K562 (cell line): Measurements from ENCODE around the gene NPB. TPM values are rescaled to one million over a fixed set of nuclear protein-coding genes. Genes with fewer than 3 reads are reported as not detected.

ENCODE experiments used
- CHD2 ChIP-seq: IDR thresholded peaks from 2 replicates; pipeline ENCODE4 v1.6.1; 2011; ENCODE audit warnings: low read depth, low read length
- CREB1 ChIP-seq, 2 experiments: sonication (generic) in 1 of 2; formaldehyde crosslinking in 1 of 2; IDR thresholded peaks; 2 replicates each; pipeline versions ENCODE4 v1.6.1 to v1.8.0; 2012 to 2022; ENCODE audit warnings: inconsistent platforms in 1 of 2, mild to moderate bottlenecking in 1 of 2, missing genetic modification reagents in 1 of 2, moderate library complexity in 1 of 2
- DIDO1 ChIP-seq: fragments of 450-650 bp; IDR thresholded peaks from 2 replicates; pipeline ENCODE4 v1.6.1; 2016; ENCODE audit warnings: low read depth, missing biosample characterization, missing genetic modification characterization
- E2F5 ChIP-seq: sonication (generic); formaldehyde crosslinking; IDR thresholded peaks from 2 replicates; pipeline ENCODE4 v1.8.0; 2022; ENCODE audit warnings: mild to moderate bottlenecking, missing genetic modification reagents
- MAFF ChIP-seq: IDR thresholded peaks from 2 replicates; pipeline ENCODE4 v1.6.1; 2012; ENCODE audit warnings: low read length, improper control_type of control experiment
- MED1 ChIP-seq: sonication (generic); formaldehyde crosslinking; IDR thresholded peaks from 2 replicates; pipeline ENCODE4 v1.8.1; 2023; ENCODE audit warnings: missing genetic modification reagents, borderline replicate concordance
- POLR2H ChIP-seq: IDR thresholded peaks from 2 replicates; pipeline ENCODE4 v1.6.1; 2016; ENCODE audit warnings: missing genetic modification characterization, low read depth, mild to moderate bottlenecking, control low read depth, missing compliant biosample characterization, moderate library complexity
- RHOXF2B ChIP-seq: fragments of 250-450 bp; sonication (Bioruptor Pico); conservative IDR thresholded peaks from 2 replicates; pipeline ENCODE4 v1.5.1; 2021
- SAFB2 ChIP-seq: fragments of 200-400 bp; formaldehyde crosslinking; IDR thresholded peaks from 2 replicates; pipeline ENCODE4 v1.6.1; 2018; ENCODE audit warnings: borderline replicate concordance, low read length, low read depth, moderate library complexity; ENCODE audit not compliant: severe bottlenecking
- STAT6 ChIP-seq: sonication (generic); formaldehyde crosslinking; IDR thresholded peaks from 2 replicates; pipeline ENCODE4 v1.8.1; 2023; ENCODE audit warnings: mild to moderate bottlenecking, missing genetic modification reagents
- TCF3 ChIP-seq: sonication (generic); formaldehyde crosslinking; IDR thresholded peaks from 2 replicates; pipeline ENCODE4 v1.4.0; 2020; ENCODE audit warnings: mild to moderate bottlenecking, missing genetic modification reagents
- TRIM25 ChIP-seq: fragments of 450-650 bp; IDR thresholded peaks from 2 replicates; pipeline ENCODE4 v1.7.0; 2016; ENCODE audit warnings: borderline replicate concordance
- ZFPM2 ChIP-seq: fragments of 250-450 bp; sonication (Bioruptor Pico); IDR thresholded peaks from 2 replicates; pipeline ENCODE4 v1.5.1; 2022; ENCODE audit warnings: mild to moderate bottlenecking
- ZNF778 ChIP-seq: fragments of 450-650 bp; formaldehyde crosslinking; IDR thresholded peaks from 2 replicates; pipeline ENCODE4 v1.4.0; 2020; ENCODE audit warnings: mild to moderate bottlenecking, moderate library complexity
- ZNF830 ChIP-seq: fragments of 250-450 bp; sonication (Bioruptor Pico); IDR thresholded peaks from 2 replicates; pipeline ENCODE4 v1.5.0; 2021; ENCODE audit warnings: mild to moderate bottlenecking
- polyA plus RNA-seq, 8 experiments: library from polyadenylated mRNA; depleted of rRNA in 4 of 8; stranded (reverse) in 5 of 8; unstranded in 3 of 8; fragments of >200 nt; fragmentation: Nextera tagmentation in 2 of 8; fragmentation: Illumina TruSeq in 1 of 8; extraction: Ambion mirVana in 2 of 8; extraction: Trizol in 1 of 8; gene quantifications; 2 replicates each; pipeline versions ENCODE4 v1.2.1 to v1.2.3, GENCODE V29; 2011 to 2014; ENCODE audit warnings: inconsistent platforms in 1 of 8, missing spikeins in 1 of 8
- total RNA-seq, 7 experiments: library from RNA; depleted of rRNA in 6 of 7; stranded (reverse); fragments of >200 nt in 6 of 7; fragmentation: Illumina TruSeq in 2 of 7; extraction: Trizol in 2 of 7; gene quantifications; 2 replicates each; pipeline versions ENCODE4 v1.2.1 to v1.2.3, GENCODE V29; 2011 to 2021; ENCODE audit warnings: low replicate concordance in 1 of 7
- TF ChIP-seq, protein P1 (sequence below): sonication (generic); formaldehyde crosslinking; IDR thresholded peaks from 2 replicates; pipeline ENCODE4 v1.4.0; 2020; ENCODE audit warnings: mild to moderate bottlenecking, missing genetic modification reagents
- TF ChIP-seq, protein P2 (sequence below): fragments of 250-450 bp; sonication (Bioruptor Pico); IDR thresholded peaks from 2 replicates; pipeline ENCODE4 v1.9.0; 2021; ENCODE audit warnings: mild to moderate bottlenecking, inconsistent platforms

NPB gene
- total and polyA plus RNA-seq, 9 of the 15 experiments (the other 6 are each of a cell fraction or from before 2014, with no cell fraction given) = 0.03 to 0.61 (median 0.14) TPM; not detected in 2

GRCh38 chr17:81871387-81872230 is 30.4 kb upstream of the NPB start (continued):
- TF ChIP-seq CHD2 = peak; percentile 39; the same call in 1 of the 2 replicates
- no peak; the same call in 1 of the 2 replicates for TF ChIP-seq MED1 (CRISPR knock-in tag)
- TF ChIP-seq CREB1 (IDR thresholded peaks at IDR 0.05) = 0 out of 2 replicates have a peak, but pooled peaks have one; percentile 67
- peak; percentile 87 for TF ChIP-seq CREB1 (CRISPR knock-in tag; IDR thresholded peaks at IDR 0.05)
- no peak; the same call in 1 of the 2 replicates for TF ChIP-seq POLR2H (tag)
- TF ChIP-seq ZNF830 = no peak
- TF ChIP-seq, protein P1, sequence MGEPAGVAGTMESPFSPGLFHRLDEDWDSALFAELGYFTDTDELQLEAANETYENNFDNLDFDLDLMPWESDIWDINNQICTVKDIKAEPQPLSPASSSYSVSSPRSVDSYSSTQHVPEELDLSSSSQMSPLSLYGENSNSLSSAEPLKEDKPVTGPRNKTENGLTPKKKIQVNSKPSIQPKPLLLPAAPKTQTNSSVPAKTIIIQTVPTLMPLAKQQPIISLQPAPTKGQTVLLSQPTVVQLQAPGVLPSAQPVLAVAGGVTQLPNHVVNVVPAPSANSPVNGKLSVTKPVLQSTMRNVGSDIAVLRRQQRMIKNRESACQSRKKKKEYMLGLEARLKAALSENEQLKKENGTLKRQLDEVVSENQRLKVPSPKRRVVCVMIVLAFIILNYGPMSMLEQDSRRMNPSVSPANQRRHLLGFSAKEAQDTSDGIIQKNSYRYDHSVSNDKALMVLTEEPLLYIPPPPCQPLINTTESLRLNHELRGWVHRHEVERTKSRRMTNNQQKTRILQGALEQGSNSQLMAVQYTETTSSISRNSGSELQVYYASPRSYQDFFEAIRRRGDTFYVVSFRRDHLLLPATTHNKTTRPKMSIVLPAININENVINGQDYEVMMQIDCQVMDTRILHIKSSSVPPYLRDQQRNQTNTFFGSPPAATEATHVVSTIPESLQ (CRISPR knock-in tag) = peak; percentile 83
- peak; percentile 38 for TF ChIP-seq TCF3 (CRISPR knock-in tag)
- TF ChIP-seq STAT6 = 0 out of 2 replicates have a peak, but pooled peaks have one; percentile 69
- no peak for TF ChIP-seq TRIM25
- TF ChIP-seq MAFF = no peak
- no peak for TF ChIP-seq DIDO1 (tag)
- no peak for TF ChIP-seq ZNF778
- no peak for TF ChIP-seq RHOXF2B (CRISPR knock-in tag)
- TF ChIP-seq, protein P2, sequence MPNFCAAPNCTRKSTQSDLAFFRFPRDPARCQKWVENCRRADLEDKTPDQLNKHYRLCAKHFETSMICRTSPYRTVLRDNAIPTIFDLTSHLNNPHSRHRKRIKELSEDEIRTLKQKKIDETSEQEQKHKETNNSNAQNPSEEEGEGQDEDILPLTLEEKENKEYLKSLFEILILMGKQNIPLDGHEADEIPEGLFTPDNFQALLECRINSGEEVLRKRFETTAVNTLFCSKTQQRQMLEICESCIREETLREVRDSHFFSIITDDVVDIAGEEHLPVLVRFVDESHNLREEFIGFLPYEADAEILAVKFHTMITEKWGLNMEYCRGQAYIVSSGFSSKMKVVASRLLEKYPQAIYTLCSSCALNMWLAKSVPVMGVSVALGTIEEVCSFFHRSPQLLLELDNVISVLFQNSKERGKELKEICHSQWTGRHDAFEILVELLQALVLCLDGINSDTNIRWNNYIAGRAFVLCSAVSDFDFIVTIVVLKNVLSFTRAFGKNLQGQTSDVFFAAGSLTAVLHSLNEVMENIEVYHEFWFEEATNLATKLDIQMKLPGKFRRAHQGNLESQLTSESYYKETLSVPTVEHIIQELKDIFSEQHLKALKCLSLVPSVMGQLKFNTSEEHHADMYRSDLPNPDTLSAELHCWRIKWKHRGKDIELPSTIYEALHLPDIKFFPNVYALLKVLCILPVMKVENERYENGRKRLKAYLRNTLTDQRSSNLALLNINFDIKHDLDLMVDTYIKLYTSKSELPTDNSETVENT (CRISPR knock-in tag) = peak; percentile 89
- TF ChIP-seq ZFPM2 (CRISPR knock-in tag) = no peak
- no peak for TF ChIP-seq E2F5 (CRISPR knock-in tag)
- no peak for TF ChIP-seq SAFB2
